ENCODE results near the gene FBXO8.

Gene FBXO8

GRCh38 chr4:174212061-174212460 is 71.4 kb downstream of the FBXO8 start:
- FAIRE-seq: no peak
- no peak for DNase-seq (ENCODE audit: insufficient read length, low spot score)

- DNase-seq (ENCODE audit: insufficient read length, low spot score) (no peak), FAIRE-seq (no peak)
Observed at GRCh38 chr4:174211622-174212044, 71.8 kb downstream of the FBXO8 start.

- FAIRE-seq: no peak
- no peak for DNase-seq (ENCODE audit: insufficient read length, low spot score)
Observed at GRCh38 chr4:174210952-174211490, 72.4 kb downstream of the FBXO8 start.

- DNase-seq (ENCODE audit: insufficient read length, low spot score) (no peak), FAIRE-seq (no peak)
Observed at GRCh38 chr4:174210354-174210753, 73.1 kb downstream of the FBXO8 start.

- FAIRE-seq: no peak
- DNase-seq (ENCODE audit: insufficient read length, low spot score): no peak
Observed at GRCh38 chr4:174209341-174209740, 74.1 kb downstream of the FBXO8 start.

GRCh38 chr4:174207367-174207766 is 76.1 kb downstream of the FBXO8 start:
- DNase-seq (ENCODE audit: insufficient read length, low spot score) (no peak), FAIRE-seq (no peak)

GRCh38 chr4:174204164-174204831 is 79.2 kb downstream of the FBXO8 start:
- no peak for DNase-seq (ENCODE audit: insufficient read length, low spot score)
- FAIRE-seq: no peak

- DNase-seq (ENCODE audit: insufficient read length, low spot score) (no peak), FAIRE-seq (no peak)
Observed at GRCh38 chr4:174201871-174202270, 81.6 kb downstream of the FBXO8 start.

GRCh38 chr4:174199735-174200134 is 83.7 kb downstream of the FBXO8 start:
- FAIRE-seq: no peak
- DNase-seq (ENCODE audit: insufficient read length, low spot score): no peak

- DNase-seq (ENCODE audit: insufficient read length, low spot score) (peak; percentile 41), FAIRE-seq (peak; percentile 70)
Observed at GRCh38 chr4:174198828-174199227, 84.6 kb downstream of the FBXO8 start.

- FAIRE-seq (no peak), DNase-seq (ENCODE audit: insufficient read length, low spot score) (no peak)
Observed at GRCh38 chr4:174198396-174198795, 85.1 kb downstream of the FBXO8 start.

GRCh38 chr4:174193438-174194374 is 89.8 kb downstream of the FBXO8 start:
- DNase-seq (ENCODE audit: insufficient read length, low spot score) (no peak), FAIRE-seq (no peak)

GRCh38 chr4:174192943-174193342 is 90.5 kb downstream of the FBXO8 start:
- no peak for FAIRE-seq

GRCh38 chr4:174190832-174191500 is 92.5 kb downstream of the FBXO8 start:
- FAIRE-seq: no peak
- no peak for DNase-seq (ENCODE audit: insufficient read length, low spot score)

More at GRCh38 chr4:174192943-174193342, 90.5 kb downstream of the FBXO8 start:
- DNase-seq (ENCODE audit: insufficient read length, low spot score): no peak

GRCh38 chr4:174189392-174190015 is 94.0 kb downstream of the FBXO8 start:
- DNase-seq (ENCODE audit: insufficient read length, low spot score) (no peak), FAIRE-seq (no peak)

Data from HTR-8/SVneo (cell line).